ENCODE data around the gene RAPGEF3. TPM values are rescaled to one million over a fixed set of nuclear protein-coding genes. Genes with fewer than 3 reads are reported as not detected.

RAPGEF3 gene
- total and polyA plus RNA-seq, 5 donors = 14.1 to 44.9 (median 23.6) TPM

- H3K27ac ChIP-seq (ENCODE audit: low read length) = no peak overlapping the region
- H3K27me3 ChIP-seq (ENCODE audit: control insufficient read depth, insufficient read depth) = no peaks in the 10 kb centered on the region
- peaks cover 7% of the 10 kb centered on the region for H3K4me1 ChIP-seq (ENCODE audit: control insufficient read depth, insufficient read depth, low read length)
- 94% methylated on average over 14 of the region's 14 CpGs for WGBS
- DNase-seq (no peak), ATAC-seq (no peak)
- H3K9me3 ChIP-seq (ENCODE audit: control insufficient read depth, low read length) = no peaks in the 10 kb centered on the region
- no peak overlapping the region for H3K4me3 ChIP-seq (ENCODE audit: low read length)
- intact Hi-C loops (cut with DNase I) = no loop called here
Observed at GRCh38 chr12:47747596-47748506, 10.8 kb downstream of the RAPGEF3 start.

DNA sequence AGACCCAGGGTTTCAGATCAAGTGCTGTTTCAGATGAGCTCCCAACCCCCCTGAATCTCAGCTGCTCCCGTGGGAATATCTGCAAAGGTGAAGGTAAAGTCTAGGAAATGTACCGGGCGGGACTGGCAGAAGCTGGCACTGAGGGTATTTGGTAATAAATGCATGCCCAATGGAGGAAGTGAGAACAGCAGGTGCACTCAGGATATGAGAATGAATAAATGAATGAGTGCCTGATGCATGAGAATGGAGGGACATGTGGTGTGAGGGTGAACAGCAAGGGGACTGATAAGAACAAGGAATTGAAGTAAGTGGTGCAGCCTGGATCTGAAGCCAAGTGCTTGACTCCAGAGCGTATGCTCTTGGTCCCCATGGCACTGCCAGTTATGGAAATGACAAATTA lies 11.6 kb downstream of the RAPGEF3 start:
- H3K4me3 ChIP-seq (ENCODE audit: low read length) = no peak overlapping the region
- H3K4me1 ChIP-seq (ENCODE audit: control insufficient read depth, insufficient read depth, low read length) = peaks cover 2% of the 10 kb centered on the region
- no peak for ATAC-seq
- WGBS = 79% methylated on average over 4 of the region's 4 CpGs
- intact Hi-C loops (cut with DNase I) = no loop called here
- no peaks in the 10 kb centered on the region for H3K27me3 ChIP-seq (ENCODE audit: control insufficient read depth, insufficient read depth)
- H3K27ac ChIP-seq (ENCODE audit: low read length) = no peak overlapping the region
- DNase-seq = no peak
- no peaks in the 10 kb centered on the region for H3K9me3 ChIP-seq (ENCODE audit: control insufficient read depth, low read length)

DNA sequence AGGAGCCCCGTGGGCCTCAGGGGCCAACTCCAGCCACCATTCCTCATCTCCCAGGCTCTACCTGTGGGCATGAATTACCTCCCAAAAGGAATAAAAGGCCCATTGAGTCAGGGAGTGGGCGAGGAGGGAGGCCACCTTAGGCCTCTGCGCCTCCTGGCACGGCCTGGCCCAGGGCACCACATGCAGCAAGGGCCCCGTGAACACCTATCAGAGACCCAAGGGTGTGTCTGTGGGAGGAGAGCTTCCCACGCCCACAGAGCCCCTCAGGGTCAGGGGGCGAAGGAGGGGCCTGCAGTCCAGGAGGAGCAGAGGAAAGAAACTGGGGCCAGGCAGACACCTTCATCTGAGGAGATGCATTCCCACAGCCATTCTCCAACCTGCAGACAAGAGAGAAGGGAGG lies 12.2 kb downstream of the RAPGEF3 start:
- H3K9me3 ChIP-seq (ENCODE audit: control insufficient read depth, low read length) = no peaks in the 10 kb centered on the region
- no peaks in the 10 kb centered on the region for H3K27me3 ChIP-seq (ENCODE audit: control insufficient read depth, insufficient read depth)
- ATAC-seq (no peak), DNase-seq (no peak)
- H3K4me1 ChIP-seq (ENCODE audit: control insufficient read depth, insufficient read depth, low read length) = peaks cover under 1% of the 10 kb centered on the region
- intact Hi-C loops (cut with DNase I) = no loop called here
- H3K4me3 ChIP-seq (ENCODE audit: low read length) = no peak overlapping the region
- WGBS = 87% methylated on average over 7 of the region's 7 CpGs
- no peak overlapping the region for H3K27ac ChIP-seq (ENCODE audit: low read length)

DNA sequence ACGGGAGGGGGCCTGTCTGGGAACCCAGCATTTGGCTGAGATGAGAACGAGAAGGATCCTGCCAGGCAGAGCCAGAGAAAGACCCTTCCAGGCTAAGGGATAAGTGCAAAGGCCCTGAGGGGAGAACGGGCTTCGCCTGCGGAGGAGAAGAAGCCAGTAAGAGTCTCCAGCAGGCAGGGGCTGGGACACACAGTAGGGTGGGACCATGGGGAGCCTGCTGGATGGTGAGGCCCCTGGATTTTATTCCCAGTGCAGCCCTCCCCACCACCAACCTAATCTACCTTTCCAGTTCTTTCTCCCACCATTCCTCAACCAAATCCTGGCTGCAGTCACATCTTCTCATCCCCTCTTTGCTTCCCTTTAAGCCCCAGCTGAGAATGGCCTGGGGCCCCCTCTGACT lies 12.6 kb downstream of the RAPGEF3 start:
- DNase-seq (no peak), ATAC-seq (no peak)
- intact Hi-C loops (cut with DNase I) = no loop called here
- Histone ChIP-seq H3K4me1 (ENCODE audit: control insufficient read depth, insufficient read depth, low read length) (peaks cover 5% of the 10 kb centered on the region), H3K9me3 (ENCODE audit: control insufficient read depth, low read length) (no peaks in the 10 kb centered on the region), H3K27ac (ENCODE audit: low read length) (no peak overlapping the region), H3K27me3 (ENCODE audit: control insufficient read depth, insufficient read depth) (no peaks in the 10 kb centered on the region), H3K4me3 (ENCODE audit: low read length) (no peak overlapping the region)
- 83% methylated on average over 5 of the region's 5 CpGs for WGBS

DNA sequence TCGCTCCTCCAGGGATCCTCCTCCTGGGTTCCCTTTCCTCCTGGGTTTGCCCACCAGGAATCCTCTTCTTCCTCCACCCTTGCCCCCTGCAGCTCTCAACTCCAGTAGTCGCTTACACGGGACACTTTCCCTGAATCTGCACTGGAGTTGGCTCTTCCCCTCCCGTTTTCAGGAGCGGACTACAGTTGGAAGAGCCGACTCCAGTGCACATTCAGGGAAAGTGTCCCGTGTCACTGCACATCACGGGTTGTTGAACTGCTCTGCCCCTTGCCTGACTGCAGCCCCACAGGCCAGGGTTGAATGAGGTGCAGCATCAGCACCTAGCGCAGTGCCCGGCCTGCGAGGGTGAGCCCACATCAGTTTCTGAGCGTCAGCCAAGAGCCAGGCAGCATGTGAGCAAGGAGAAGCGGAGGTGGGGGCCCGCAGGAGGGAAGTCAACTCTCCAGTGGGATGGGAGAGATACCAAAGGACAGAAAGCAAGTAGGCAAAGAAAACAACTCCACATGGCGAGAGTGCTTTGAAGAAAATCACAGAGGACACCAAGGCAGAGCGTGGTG lies 13.1 kb downstream of the RAPGEF3 start:
- Histone ChIP-seq H3K9me3 (ENCODE audit: control insufficient read depth, low read length) (no peaks in the 10 kb centered on the region), H3K27me3 (ENCODE audit: control insufficient read depth, insufficient read depth) (no peaks in the 10 kb centered on the region), H3K27ac (ENCODE audit: low read length) (no peak overlapping the region), H3K4me1 (ENCODE audit: control insufficient read depth, insufficient read depth, low read length) (peaks cover 10% of the 10 kb centered on the region), H3K4me3 (ENCODE audit: low read length) (no peak overlapping the region)
- ATAC-seq = peak in 1 of 2 donors; percentile 23
- 60% methylated on average over 16 of the region's 16 CpGs for WGBS
- intact Hi-C loops (cut with DNase I) = no loop called here
- DNase-seq = peak in 1 of 3 donors; percentile 72

DNA sequence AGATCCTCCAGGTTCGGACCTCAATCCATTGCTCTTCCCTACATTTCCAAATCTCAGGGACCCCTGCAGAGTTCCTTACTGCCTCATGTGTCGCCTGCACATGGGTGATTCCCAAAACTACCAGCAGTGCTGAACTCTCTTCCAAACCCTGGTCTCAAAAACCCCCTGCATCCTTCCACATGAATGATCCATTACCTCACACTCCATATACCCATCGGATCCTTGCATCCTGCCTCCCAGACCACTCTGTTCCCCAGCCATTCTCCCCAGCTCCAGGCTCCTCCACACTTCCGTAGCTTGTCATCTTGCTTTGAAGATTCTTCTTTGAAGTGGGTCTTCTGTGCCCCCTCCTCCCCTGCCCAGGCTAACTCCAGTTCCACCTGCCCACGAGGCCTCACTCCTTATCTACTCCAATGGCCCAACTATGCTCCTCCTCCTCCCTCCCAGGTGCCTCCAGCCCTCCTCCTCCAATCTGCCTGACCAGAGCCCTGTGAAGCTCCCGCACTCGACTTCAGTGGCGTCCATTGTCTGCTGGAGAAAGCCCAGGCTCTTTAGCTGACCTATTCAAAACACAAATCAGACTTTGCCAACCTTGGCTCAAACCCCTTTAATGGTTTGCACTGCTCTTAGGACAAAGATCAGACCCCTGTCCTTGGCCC lies 13.8 kb downstream of the RAPGEF3 start:
- Histone ChIP-seq H3K27ac (ENCODE audit: low read length) (no peak overlapping the region), H3K4me1 (ENCODE audit: control insufficient read depth, insufficient read depth, low read length) (peaks cover 10% of the 10 kb centered on the region), H3K4me3 (ENCODE audit: low read length) (no peak overlapping the region), H3K9me3 (ENCODE audit: control insufficient read depth, low read length) (no peaks in the 10 kb centered on the region), H3K27me3 (ENCODE audit: control insufficient read depth, insufficient read depth) (no peaks in the 10 kb centered on the region)
- WGBS = 72% methylated on average over 8 of the region's 8 CpGs
- DNase-seq = no peak
- ATAC-seq = no peak
- intact Hi-C loops (cut with DNase I) = no loop called here

- WGBS = 67% methylated on average over 10 of the region's 10 CpGs
- intact Hi-C loops (cut with DNase I) = no loop called here
- Histone ChIP-seq H3K27me3 (ENCODE audit: control insufficient read depth, insufficient read depth) (no peaks in the 10 kb centered on the region), H3K27ac (ENCODE audit: low read length) (no peak overlapping the region), H3K4me3 (ENCODE audit: low read length) (no peak overlapping the region), H3K9me3 (ENCODE audit: control insufficient read depth, low read length) (no peaks in the 10 kb centered on the region), H3K4me1 (ENCODE audit: control insufficient read depth, insufficient read depth, low read length) (peaks cover 14% of the 10 kb centered on the region)
- no peak for DNase-seq
- ATAC-seq = no peak
Observed at GRCh38 chr12:47744005-47744651, 14.6 kb downstream of the RAPGEF3 start.

DNA sequence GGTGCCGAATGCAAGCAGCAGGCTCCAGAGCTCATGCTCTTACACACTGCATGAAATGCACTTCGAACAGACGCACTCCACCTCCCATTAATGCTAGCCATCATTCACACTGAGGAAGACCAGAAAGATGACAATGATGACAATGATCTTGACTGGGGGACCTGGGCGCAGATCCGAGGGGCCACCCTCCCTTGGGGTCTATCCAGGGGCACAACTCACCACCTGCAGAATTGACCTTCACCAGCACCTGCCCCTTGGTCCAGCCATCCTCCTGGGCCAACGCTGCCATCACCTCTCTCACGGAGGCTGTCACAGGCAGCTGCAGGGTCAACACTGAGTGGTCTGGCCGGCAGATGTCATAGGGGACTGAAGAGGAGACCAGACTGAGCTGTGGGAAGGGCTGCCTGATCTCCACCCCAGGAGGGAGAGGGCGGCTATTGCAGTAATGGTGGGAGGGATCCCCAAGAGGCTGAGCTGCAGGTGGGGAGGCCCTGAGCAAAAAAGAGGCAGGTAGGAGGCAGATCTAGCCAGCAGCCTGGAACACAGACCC lies 15.3 kb downstream of the RAPGEF3 start:
- WGBS = 87% methylated on average over 9 of the region's 9 CpGs
- ATAC-seq = no peak
- intact Hi-C loops (cut with DNase I) = no loop called here
- Histone ChIP-seq H3K4me1 (ENCODE audit: control insufficient read depth, insufficient read depth, low read length) (peaks cover 14% of the 10 kb centered on the region), H3K27ac (ENCODE audit: low read length) (no peak overlapping the region), H3K9me3 (ENCODE audit: control insufficient read depth, low read length) (no peaks in the 10 kb centered on the region), H3K4me3 (ENCODE audit: low read length) (no peak overlapping the region), H3K27me3 (ENCODE audit: control insufficient read depth, insufficient read depth) (no peaks in the 10 kb centered on the region)
- DNase-seq = no peak

- intact Hi-C loops (cut with DNase I) = no loop called here
- DNase-seq = peak in 1 of 3 donors; percentile 75
- Histone ChIP-seq H3K4me3 (ENCODE audit: low read length) (no peak overlapping the region), H3K4me1 (ENCODE audit: control insufficient read depth, insufficient read depth, low read length) (peaks cover 21% of the 10 kb centered on the region), H3K27ac (ENCODE audit: low read length) (no peak overlapping the region), H3K9me3 (ENCODE audit: control insufficient read depth, low read length) (no peaks in the 10 kb centered on the region), H3K27me3 (ENCODE audit: control insufficient read depth, insufficient read depth) (no peaks in the 10 kb centered on the region)
- WGBS = 81% methylated on average over 7 of the region's 7 CpGs
- no peak for ATAC-seq
Observed at GRCh38 chr12:47742253-47742825, 16.3 kb downstream of the RAPGEF3 start.

- H3K27ac ChIP-seq (ENCODE audit: low read length) = peak overlapping the region; percentile 33
- no peak for ATAC-seq
- H3K4me1 ChIP-seq (ENCODE audit: control insufficient read depth, insufficient read depth, low read length) = peaks cover 29% of the 10 kb centered on the region
- H3K27me3 ChIP-seq (ENCODE audit: control insufficient read depth, insufficient read depth) = no peaks in the 10 kb centered on the region
- H3K9me3 ChIP-seq (ENCODE audit: control insufficient read depth, low read length) = no peaks in the 10 kb centered on the region
- intact Hi-C loops (cut with DNase I) = no loop called here
- DNase-seq = peak; percentile 76 to 93 (median 93)
- 26% methylated on average over 4 of the region's 4 CpGs for WGBS
- no peak overlapping the region for H3K4me3 ChIP-seq (ENCODE audit: low read length)
Observed at GRCh38 chr12:47741340-47741703, 17.4 kb downstream of the RAPGEF3 start.

All from right cardiac atrium (tissue), 5 donors.